ENCODE data around the gene PLPPR3.

The PLPPR3 gene

DNA sequence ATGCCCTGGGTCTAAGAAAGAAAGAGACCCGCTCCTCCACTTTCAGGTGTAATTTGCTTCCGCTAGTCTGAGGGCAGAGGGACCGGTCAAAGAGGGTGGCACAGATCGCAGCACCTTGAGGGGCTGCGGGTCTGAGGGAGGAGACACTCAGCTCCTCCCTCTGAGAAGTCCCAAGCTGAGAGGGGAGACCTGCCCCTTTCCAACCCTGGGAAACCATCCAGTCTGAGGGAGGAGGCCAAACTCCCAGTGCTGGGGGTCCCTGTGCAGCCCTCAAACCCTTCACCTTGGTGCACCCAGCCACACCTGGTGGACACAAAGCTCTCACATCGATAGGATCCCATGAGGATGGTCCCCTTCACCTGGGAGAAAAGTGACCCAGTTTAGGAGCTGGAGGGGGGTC, 57.9 kb downstream of the PLPPR3 start:
- no peak for DNase-seq

DNA sequence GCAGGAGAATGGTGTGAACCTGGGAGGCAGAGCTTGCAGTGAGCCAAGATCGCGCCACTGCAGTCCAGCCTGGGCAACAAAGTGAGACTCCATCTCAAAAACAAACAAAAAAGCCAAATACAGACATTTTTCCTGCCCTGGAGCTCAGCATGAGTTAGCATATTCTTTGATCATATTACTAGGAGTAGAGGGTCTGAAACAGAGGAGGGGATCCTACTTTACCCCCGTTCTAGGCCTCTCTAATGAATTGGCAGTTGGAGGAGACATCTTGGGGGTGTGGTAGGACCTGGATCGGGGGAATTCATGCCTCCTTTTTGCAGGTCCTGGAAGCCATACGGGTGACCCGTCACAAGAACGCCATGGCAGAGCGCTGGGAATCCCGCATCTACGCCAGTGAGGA, 58.6 kb downstream of the PLPPR3 start:
- no peak for DNase-seq

Data from COR-L47 (cell line).